Transverse colon (tissue), 4 donors: ENCODE data around the gene BET1.

Source experiments
- CTCF ChIP-seq, 5 experiments: fragments of 200-600 bp in 3 of 5; fragments of 450-650 bp in 2 of 5; sonication (generic) in 3 of 5; IDR thresholded peaks; 1 replicate in 2 of 5; 2 replicates in 3 of 5; pipeline ENCODE4 v1.5.1; 2016 to 2017; ENCODE audit warnings: antibody characterized with exemption in 5 of 5, inconsistent platforms in 3 of 5, mild to moderate bottlenecking in 2 of 5, moderate library complexity in 1 of 5
- POLR2A ChIP-seq: fragments of 450-650 bp; IDR thresholded peaks from one replicate; pipeline ENCODE4 v1.6.1; 2016; ENCODE audit warnings: antibody characterized with exemption, mild to moderate bottlenecking, moderate library complexity
- POLR2AphosphoS5 ChIP-seq, 3 donors: sonication (generic); formaldehyde crosslinking; IDR thresholded peaks; one replicate each; pipeline ENCODE4 v1.6.1; 2016; ENCODE audit warnings: antibody characterized with exemption in 3 of 3

- no peak for TF ChIP-seq CTCF (IDR thresholded peaks at IDR 0.05)
- TF ChIP-seq POLR2AphosphoS5 (IDR thresholded peaks at IDR 0.05): no peak
- no peak for TF ChIP-seq POLR2A
Measured at GRCh38 chr7:93957767-93958166, 46.4 kb downstream of the BET1 start.
